Mucosa of stomach (tissue), 1 donor: ENCODE measurements around the gene LDLRAD3.

Experiments
- H3K27me3 ChIP-seq: one replicate; pipeline ENCODE4 v1.7.0; 2013; ENCODE audit warnings: mild to moderate bottlenecking, low read length; ENCODE audit not compliant: control insufficient read depth, insufficient read depth
- H3K36me3 ChIP-seq: one replicate; pipeline ENCODE4 v1.7.0; 2013; ENCODE audit warnings: low read length; ENCODE audit not compliant: control insufficient read depth, insufficient read depth
- H3K4me1 ChIP-seq: one replicate; pipeline ENCODE4 v1.7.0; 2013; ENCODE audit warnings: mild to moderate bottlenecking, low read length; ENCODE audit not compliant: control insufficient read depth, insufficient read depth
- H3K4me3 ChIP-seq: one replicate; pipeline ENCODE4 v1.7.0; 2013; ENCODE audit warnings: low read length
- H3K9ac ChIP-seq: one replicate; pipeline ENCODE4 v1.7.0; 2013; ENCODE audit warnings: mild to moderate bottlenecking, low read length, moderate library complexity
- H3K9me3 ChIP-seq: one replicate; pipeline ENCODE4 v1.7.0; 2013; ENCODE audit warnings: mild to moderate bottlenecking, low read length, moderate library complexity; ENCODE audit not compliant: control insufficient read depth
- donor health status: Pancreatic carcinoma.

The LDLRAD3 gene

GRCh38 chr11:35930466-35930865 lies 13.4 kb upstream of the LDLRAD3 start:
- Histone ChIP-seq H3K9ac (no peak overlapping the region), H3K9me3 (no peaks in the 10 kb centered on the region), H3K36me3 (no peaks in the 10 kb centered on the region), H3K4me1 (no peaks in the 10 kb centered on the region), H3K27me3 (peaks cover 3% of the 10 kb centered on the region), H3K4me3 (no peak overlapping the region)

- no peaks in the 10 kb centered on the region for H3K4me1 ChIP-seq
- H3K27me3 ChIP-seq: peaks cover 3% of the 10 kb centered on the region
- no peaks in the 10 kb centered on the region for H3K36me3 ChIP-seq
- H3K4me3 ChIP-seq: no peak overlapping the region
- no peak overlapping the region for H3K9ac ChIP-seq
- H3K9me3 ChIP-seq: no peaks in the 10 kb centered on the region
Measured at GRCh38 chr11:35932121-35932520, 11.7 kb upstream of the LDLRAD3 start.

- Histone ChIP-seq H3K9me3 (no peaks in the 10 kb centered on the region), H3K4me1 (no peaks in the 10 kb centered on the region), H3K9ac (no peak overlapping the region), H3K27me3 (peaks cover 3% of the 10 kb centered on the region), H3K36me3 (no peaks in the 10 kb centered on the region), H3K4me3 (no peak overlapping the region)
Measured at GRCh38 chr11:35932681-35933319, 11.1 kb upstream of the LDLRAD3 start.

GRCh38 chr11:35933320-35933871 lies 10.5 kb upstream of the LDLRAD3 start:
- H3K36me3 ChIP-seq: no peaks in the 10 kb centered on the region
- H3K9ac ChIP-seq: no peak overlapping the region
- H3K4me1 ChIP-seq: no peaks in the 10 kb centered on the region
- peaks cover 3% of the 10 kb centered on the region for H3K27me3 ChIP-seq
- no peak overlapping the region for H3K4me3 ChIP-seq
- no peaks in the 10 kb centered on the region for H3K9me3 ChIP-seq

GRCh38 chr11:35934271-35934670 lies 9.6 kb upstream of the LDLRAD3 start:
- no peak overlapping the region for H3K9ac ChIP-seq
- H3K9me3 ChIP-seq: no peaks in the 10 kb centered on the region
- no peaks in the 10 kb centered on the region for H3K4me1 ChIP-seq
- H3K27me3 ChIP-seq: peaks cover 3% of the 10 kb centered on the region
- no peaks in the 10 kb centered on the region for H3K36me3 ChIP-seq
- H3K4me3 ChIP-seq: no peak overlapping the region

- Histone ChIP-seq H3K9me3 (no peaks in the 10 kb centered on the region), H3K36me3 (no peaks in the 10 kb centered on the region), H3K27me3 (peaks cover 3% of the 10 kb centered on the region), H3K4me1 (no peaks in the 10 kb centered on the region), H3K9ac (no peak overlapping the region), H3K4me3 (no peak overlapping the region)
Measured at GRCh38 chr11:35934981-35935380, 8.9 kb upstream of the LDLRAD3 start.

- Histone ChIP-seq H3K9me3 (no peaks in the 10 kb centered on the region), H3K9ac (no peak overlapping the region), H3K4me1 (no peaks in the 10 kb centered on the region), H3K36me3 (no peaks in the 10 kb centered on the region), H3K4me3 (no peak overlapping the region), H3K27me3 (peaks cover 3% of the 10 kb centered on the region)
Measured at GRCh38 chr11:35935390-35935789, 8.5 kb upstream of the LDLRAD3 start.

GRCh38 chr11:35937111-35937510 lies 6.8 kb upstream of the LDLRAD3 start:
- H3K9me3 ChIP-seq: no peaks in the 10 kb centered on the region
- H3K36me3 ChIP-seq: no peaks in the 10 kb centered on the region
- H3K4me3 ChIP-seq: no peak overlapping the region
- H3K27me3 ChIP-seq: peaks cover 6% of the 10 kb centered on the region
- H3K4me1 ChIP-seq: no peaks in the 10 kb centered on the region
- no peak overlapping the region for H3K9ac ChIP-seq

- Histone ChIP-seq H3K4me1 (no peaks in the 10 kb centered on the region), H3K9me3 (no peaks in the 10 kb centered on the region), H3K9ac (no peak overlapping the region), H3K4me3 (no peak overlapping the region), H3K36me3 (no peaks in the 10 kb centered on the region), H3K27me3 (peaks cover 6% of the 10 kb centered on the region)
Measured at GRCh38 chr11:35937700-35938099, 6.2 kb upstream of the LDLRAD3 start.

GRCh38 chr11:35938231-35938630 lies 5.6 kb upstream of the LDLRAD3 start:
- Histone ChIP-seq H3K9ac (no peak overlapping the region), H3K36me3 (no peaks in the 10 kb centered on the region), H3K4me1 (peaks cover 2% of the 10 kb centered on the region), H3K4me3 (no peak overlapping the region), H3K9me3 (no peaks in the 10 kb centered on the region), H3K27me3 (peaks cover 7% of the 10 kb centered on the region)

GRCh38 chr11:35943309-35943708 lies 553 bp upstream of the LDLRAD3 start:
- no peak overlapping the region for H3K4me3 ChIP-seq
- no peaks in the 10 kb centered on the region for H3K36me3 ChIP-seq
- peaks cover 5% of the 10 kb centered on the region for H3K4me1 ChIP-seq
- H3K9me3 ChIP-seq: no peaks in the 10 kb centered on the region
- H3K9ac ChIP-seq: peak overlapping the region; percentile 42
- H3K27me3 ChIP-seq: peaks cover 23% of the 10 kb centered on the region

GRCh38 chr11:35944503-35945136 lies 758 bp downstream of the LDLRAD3 start:
- peaks cover 5% of the 10 kb centered on the region for H3K4me1 ChIP-seq
- H3K4me3 ChIP-seq: peak overlapping the region; percentile 21
- H3K27me3 ChIP-seq: peaks cover 23% of the 10 kb centered on the region
- H3K36me3 ChIP-seq: no peaks in the 10 kb centered on the region
- H3K9me3 ChIP-seq: no peaks in the 10 kb centered on the region
- peak overlapping the region; percentile 14 for H3K9ac ChIP-seq
